SU-DHL-6 (cell line): ENCODE data around the gene PACS1.

ENCODE experiments used
- EZH2phosphoT487 ChIP-seq: fragments of 200-600 bp; sonication (generic), shearing (Covaris generic); conservative IDR thresholded peaks from 2 replicates; pipeline ENCODE4 v1.6.1; 2018; ENCODE audit warnings: mild to moderate bottlenecking, antibody characterized with exemption, low read length, moderate library complexity, mixed read lengths
- TF ChIP-seq, protein P1 (sequence below): fragments of 200-600 bp; sonication (generic); IDR thresholded peaks from one replicate; pipeline ENCODE4 v1.5.1; 2017; ENCODE audit warnings: antibody characterized with exemption, mild to moderate bottlenecking, low read length, moderate library complexity; ENCODE audit not compliant: insufficient read depth, poor library complexity, severe bottlenecking

DNA sequence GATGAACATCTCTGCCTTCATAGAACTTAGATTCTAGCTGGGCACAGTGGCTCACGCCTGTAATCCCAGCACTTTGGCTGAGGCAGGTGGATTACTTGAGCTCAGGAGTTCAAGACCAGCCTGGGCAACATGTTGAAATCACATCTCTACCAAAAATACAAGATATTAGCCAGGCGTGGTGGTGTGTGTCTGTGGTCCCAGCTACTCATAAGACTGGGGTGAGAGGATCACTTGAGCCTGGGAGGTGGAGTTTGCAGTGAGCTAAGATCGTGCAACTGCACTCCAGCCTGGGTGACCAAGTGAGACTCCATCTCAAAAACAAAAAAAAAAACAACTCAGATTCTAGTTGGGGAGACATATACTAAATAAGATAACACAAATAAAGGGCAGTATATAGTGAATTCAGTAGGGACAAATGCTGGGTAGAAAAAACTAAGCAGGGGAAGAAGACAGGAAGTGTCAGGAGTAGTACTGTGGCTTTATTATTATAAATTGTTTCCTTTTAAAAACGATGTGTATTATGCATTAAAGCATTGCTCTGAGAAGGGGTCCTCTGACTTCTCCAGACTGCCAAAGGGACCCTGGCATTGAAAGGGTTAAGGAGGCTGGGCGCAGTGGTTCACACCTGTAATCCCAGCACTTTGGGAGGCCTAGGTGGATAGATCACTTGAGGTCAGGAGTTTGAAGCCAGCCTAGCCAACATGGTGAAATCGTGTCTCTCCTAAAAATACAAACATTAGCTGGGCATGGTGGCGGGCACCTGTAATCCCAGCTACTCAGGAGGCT is 46.7 kb downstream of the PACS1 start:
- TF ChIP-seq, protein P1, sequence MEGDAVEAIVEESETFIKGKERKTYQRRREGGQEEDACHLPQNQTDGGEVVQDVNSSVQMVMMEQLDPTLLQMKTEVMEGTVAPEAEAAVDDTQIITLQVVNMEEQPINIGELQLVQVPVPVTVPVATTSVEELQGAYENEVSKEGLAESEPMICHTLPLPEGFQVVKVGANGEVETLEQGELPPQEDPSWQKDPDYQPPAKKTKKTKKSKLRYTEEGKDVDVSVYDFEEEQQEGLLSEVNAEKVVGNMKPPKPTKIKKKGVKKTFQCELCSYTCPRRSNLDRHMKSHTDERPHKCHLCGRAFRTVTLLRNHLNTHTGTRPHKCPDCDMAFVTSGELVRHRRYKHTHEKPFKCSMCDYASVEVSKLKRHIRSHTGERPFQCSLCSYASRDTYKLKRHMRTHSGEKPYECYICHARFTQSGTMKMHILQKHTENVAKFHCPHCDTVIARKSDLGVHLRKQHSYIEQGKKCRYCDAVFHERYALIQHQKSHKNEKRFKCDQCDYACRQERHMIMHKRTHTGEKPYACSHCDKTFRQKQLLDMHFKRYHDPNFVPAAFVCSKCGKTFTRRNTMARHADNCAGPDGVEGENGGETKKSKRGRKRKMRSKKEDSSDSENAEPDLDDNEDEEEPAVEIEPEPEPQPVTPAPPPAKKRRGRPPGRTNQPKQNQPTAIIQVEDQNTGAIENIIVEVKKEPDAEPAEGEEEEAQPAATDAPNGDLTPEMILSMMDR: no peak
- TF ChIP-seq EZH2phosphoT487: no peak
